ENCODE data around the gene METTL6. TPM values are rescaled to one million over a fixed set of nuclear protein-coding genes. Genes with fewer than 3 reads are reported as not detected.
"Not testable (repeated sequence)": the region's sequence is repeated elsewhere in the genome, so short reads cannot be mapped to it uniquely, and the experiment has no call there.

METTL6 gene
- total RNA-seq, 1 experiment from 2014 or later, result 25.6 TPM

- Histone ChIP-seq H3K9ac (ENCODE audit: extremely low read depth, insufficient read length, low read length) (no peak overlapping the region), H2BK12ac (ENCODE audit: insufficient read length, low read depth, low read length) (no peak overlapping the region), H2BK20ac (ENCODE audit: low read depth, low read length, poor library complexity, severe bottlenecking) (no peak overlapping the region), H2BK5ac (ENCODE audit: insufficient read length, low read length) (no peak overlapping the region), H3K79me1 (ENCODE audit: insufficient read depth, low read depth, low read length, poor library complexity, severe bottlenecking) (no peaks in the 10 kb centered on the region), H4K5ac (ENCODE audit: insufficient read length, low read depth, low read length) (no peak overlapping the region), H3K79me2 (ENCODE audit: insufficient read depth, low read length) (no peaks in the 10 kb centered on the region), H3K14ac (ENCODE audit: insufficient read depth, low read length) (no peak overlapping the region), H3K56ac (ENCODE audit: insufficient read length, low read depth, low read length) (no peak overlapping the region), H3K23me2 (ENCODE audit: insufficient read length, low read depth, low read length, poor library complexity, severe bottlenecking) (no peaks in the 10 kb centered on the region), H3T11ph (ENCODE audit: low read length) (no peak overlapping the region), H3K23ac (ENCODE audit: insufficient read length, low read depth, low read length) (no peak overlapping the region), H3K4ac (ENCODE audit: low read depth, low read length) (no peak overlapping the region), H4K91ac (ENCODE audit: insufficient read length, low read depth, low read length) (no peak overlapping the region), H2AFZ (ENCODE audit: low read length) (no peak overlapping the region), H4K20me1 (ENCODE audit: control insufficient read depth, insufficient read depth, insufficient read length) (no peaks in the 10 kb centered on the region), H3K4me2 (ENCODE audit: insufficient read depth, insufficient read length, low read length) (no peak overlapping the region), H3K27ac (ENCODE audit: insufficient read length, low read depth, low read length) (no peak overlapping the region), H4K8ac (replicated peaks; ENCODE audit: insufficient read length, low read depth, low read length) (no peak overlapping the region), H2BK120ac (ENCODE audit: low read depth, low read length, poor library complexity, severe bottlenecking) (no peak overlapping the region), H3K18ac (ENCODE audit: insufficient read length, low read depth, low read length) (no peak overlapping the region), H2BK15ac (ENCODE audit: low read depth, low read length) (no peak overlapping the region), H2AK5ac (ENCODE audit: insufficient read length, low read length) (no peak overlapping the region), H3K4me1 (ENCODE audit: insufficient read depth, low read length) (no peaks in the 10 kb centered on the region), H3K9me3 (ENCODE audit: control insufficient read depth, low read depth, low read length) (no peaks in the 10 kb centered on the region), H3K27me3 (ENCODE audit: insufficient read depth, low read length) (no peaks in the 10 kb centered on the region)
- no CpG with 5 or more reads among the region's 4 CpGs for WGBS (ENCODE audit: extremely low coverage, insufficient read length, low lambda C conversion rate)
- Mint-ChIP-seq H3K27me3 (ENCODE audit: low read depth) (no peaks in the 10 kb centered on the region), H3K4me1 (peaks cover 2 to 3% of the 10 kb centered on the region in 2 experiments; a peak in 2 of 4 replicates), H3K36me3 (ENCODE audit: insufficient read depth in 1 of 3, low read depth in 3 of 3) (peaks cover 7 to 49% (median 47%) of the 10 kb centered on the region in 3 experiments; a peak in 6 of 7 replicates), H3K27ac (no peak overlapping the region), H3K9me3 (no peaks in the 10 kb centered on the region), H3K4me3 (no peak overlapping the region)
- no peak for TF ChIP-seq CTCF (conservative IDR thresholded peaks at IDR 0.05)
- no peak for DNase-seq
Measured at GRCh38 chr3:15420871-15421270, 6.5 kb downstream of the METTL6 start.

- H3K23ac ChIP-seq (ENCODE audit: insufficient read length, low read depth, low read length); H4K20me1 ChIP-seq (ENCODE audit: control insufficient read depth, insufficient read depth, insufficient read length); H3K4me3 Mint-ChIP-seq; H2BK12ac ChIP-seq (ENCODE audit: insufficient read length, low read depth, low read length); H2BK15ac ChIP-seq (ENCODE audit: low read depth, low read length); H4K91ac ChIP-seq (ENCODE audit: insufficient read length, low read depth, low read length); H3K56ac ChIP-seq (ENCODE audit: insufficient read length, low read depth, low read length); H3K4me1 ChIP-seq (ENCODE audit: insufficient read depth, low read length); H3K79me1 ChIP-seq (ENCODE audit: insufficient read depth, low read depth, low read length, poor library complexity, severe bottlenecking); H4K8ac ChIP-seq (replicated peaks; ENCODE audit: insufficient read length, low read depth, low read length); H2AK5ac ChIP-seq (ENCODE audit: insufficient read length, low read length); H2BK20ac ChIP-seq (ENCODE audit: low read depth, low read length, poor library complexity, severe bottlenecking); H3T11ph ChIP-seq (ENCODE audit: low read length); H2BK5ac ChIP-seq (ENCODE audit: insufficient read length, low read length); H3K4ac ChIP-seq (ENCODE audit: low read depth, low read length); H3K79me2 ChIP-seq (ENCODE audit: insufficient read depth, low read length); H3K4me1 Mint-ChIP-seq; H3K18ac ChIP-seq (ENCODE audit: insufficient read length, low read depth, low read length); H3K9me3 Mint-ChIP-seq; DNase-seq; H3K27ac Mint-ChIP-seq; H3K27me3 ChIP-seq (ENCODE audit: insufficient read depth, low read length); H3K27me3 Mint-ChIP-seq (ENCODE audit: low read depth); H2AFZ ChIP-seq (ENCODE audit: low read length); H4K5ac ChIP-seq (ENCODE audit: insufficient read length, low read depth, low read length); H3K23me2 ChIP-seq (ENCODE audit: insufficient read length, low read depth, low read length, poor library complexity, severe bottlenecking); H2BK120ac ChIP-seq (ENCODE audit: low read depth, low read length, poor library complexity, severe bottlenecking); H3K9ac ChIP-seq (ENCODE audit: extremely low read depth, insufficient read length, low read length); H3K9me3 ChIP-seq (ENCODE audit: control insufficient read depth, low read depth, low read length); H3K4me2 ChIP-seq (ENCODE audit: insufficient read depth, insufficient read length, low read length); H3K27ac ChIP-seq (ENCODE audit: insufficient read length, low read depth, low read length); H3K14ac ChIP-seq (ENCODE audit: insufficient read depth, low read length): not testable (repeated sequence)
- no CpG with 5 or more reads among the region's 7 CpGs for WGBS (ENCODE audit: extremely low coverage, insufficient read length, low lambda C conversion rate)
- H3K36me3 Mint-ChIP-seq (ENCODE audit: insufficient read depth in 1 of 3, low read depth in 3 of 3), result peaks cover 14 to 57% (median 48%) of the 10 kb centered on the region in 3 experiments; a peak in 6 of 7 replicates
Measured at GRCh38 chr3:15410966-15411365, 16.4 kb downstream of the METTL6 start.
